K562 (cell line): Measurements from ENCODE around the gene CD300LG.

Experiments used
- AFF4 ChIP-seq: sonication (generic); formaldehyde crosslinking; IDR thresholded peaks from 2 replicates; pipeline ENCODE4 v1.8.0; 2023; ENCODE audit warnings: mild to moderate bottlenecking, missing genetic modification reagents
- ATF1 ChIP-seq, 2 experiments: fragments of 450-650 bp in 1 of 2; IDR thresholded peaks; 2 replicates each; pipeline ENCODE4 v1.6.1; 2016; ENCODE audit warnings: missing compliant biosample characterization in 1 of 2, missing genetic modification characterization in 1 of 2
- BACH1 ChIP-seq: fragments of 200-800 bp; sonication (Bioruptor generic); IDR thresholded peaks from 2 replicates; pipeline ENCODE4 v1.6.1; 2016; ENCODE audit warnings: missing genetic modification characterization, missing compliant biosample characterization
- CHCHD3 ChIP-seq: fragments of 250-450 bp; sonication (Bioruptor Pico); IDR thresholded peaks from 2 replicates; pipeline ENCODE4 v2.1.2; 2022; ENCODE audit warnings: mild to moderate bottlenecking
- IRF2 ChIP-seq: sonication (generic); formaldehyde crosslinking; IDR thresholded peaks from 2 replicates; pipeline ENCODE4 v1.8.1; 2022; ENCODE audit warnings: mild to moderate bottlenecking, missing genetic modification reagents
- SFPQ ChIP-seq: fragments of 200-400 bp; formaldehyde crosslinking; IDR thresholded peaks from 2 replicates; pipeline ENCODE4 v1.6.1; 2017; ENCODE audit warnings: mild to moderate bottlenecking, low read depth, low read length, moderate library complexity
- SRF ChIP-seq, 2 experiments: fragments of 250-450, 450-650 bp in 1 of 2; sonication (Bioruptor Pico) in 1 of 2; sonication (generic) in 1 of 2; formaldehyde crosslinking; IDR thresholded peaks; 2 replicates each; pipeline versions ENCODE4 v1.5.0 to v1.5.1; 2020 to 2022; ENCODE audit warnings: mild to moderate bottlenecking in 1 of 2, missing genetic modification reagents in 1 of 2
- TCF15 ChIP-seq: fragments of 250-450 bp; sonication (Bioruptor Pico); IDR thresholded peaks from 2 replicates; pipeline ENCODE4 v1.8.0; 2022; ENCODE audit warnings: moderate library complexity, mild to moderate bottlenecking, inconsistent platforms
- TCF7L2 ChIP-seq: fragments of 150-350 bp; IDR thresholded peaks from 2 replicates; pipeline ENCODE4 v1.6.1; 2016; ENCODE audit warnings: low read depth, mild to moderate bottlenecking, low read length, moderate library complexity
- ZNF41 ChIP-seq: fragments of 250-450 bp; sonication (Bioruptor Pico); conservative IDR thresholded peaks from 2 replicates; pipeline ENCODE4 v1.4.0; 2020; ENCODE audit warnings: mild to moderate bottlenecking

- TF ChIP-seq SFPQ (no peak), IRF2 (CRISPR knock-in tag) (no peak), SRF (CRISPR knock-in tag; IDR thresholded peaks at IDR 0.05) (no peak), ATF1 (CRISPR knock-in tag; IDR thresholded peaks at IDR 0.05) (no peak), ATF1 (tag; IDR thresholded peaks at IDR 0.05) (no peak), ZNF41 (no peak), BACH1 (tag) (no peak), CHCHD3 (CRISPR knock-in tag) (no peak), TCF7L2 (no peak), AFF4 (CRISPR knock-in tag) (no peak), TCF15 (CRISPR knock-in tag) (no peak)
These were observed 2.7 kb upstream of the CD300LG start for GRCh38 chr17:43844241-43844640.
